ENCODE results near the gene MSH3. TPM values are rescaled to one million over a fixed set of nuclear protein-coding genes. Genes with fewer than 3 reads are reported as not detected.
"Not testable (repeated sequence)": the region's sequence is repeated elsewhere in the genome, so short reads cannot be mapped to it uniquely, and the experiment has no call there.

MSH3 gene
- total and polyA plus RNA-seq, 2 donors: 4.8 to 13.3 TPM

DNA sequence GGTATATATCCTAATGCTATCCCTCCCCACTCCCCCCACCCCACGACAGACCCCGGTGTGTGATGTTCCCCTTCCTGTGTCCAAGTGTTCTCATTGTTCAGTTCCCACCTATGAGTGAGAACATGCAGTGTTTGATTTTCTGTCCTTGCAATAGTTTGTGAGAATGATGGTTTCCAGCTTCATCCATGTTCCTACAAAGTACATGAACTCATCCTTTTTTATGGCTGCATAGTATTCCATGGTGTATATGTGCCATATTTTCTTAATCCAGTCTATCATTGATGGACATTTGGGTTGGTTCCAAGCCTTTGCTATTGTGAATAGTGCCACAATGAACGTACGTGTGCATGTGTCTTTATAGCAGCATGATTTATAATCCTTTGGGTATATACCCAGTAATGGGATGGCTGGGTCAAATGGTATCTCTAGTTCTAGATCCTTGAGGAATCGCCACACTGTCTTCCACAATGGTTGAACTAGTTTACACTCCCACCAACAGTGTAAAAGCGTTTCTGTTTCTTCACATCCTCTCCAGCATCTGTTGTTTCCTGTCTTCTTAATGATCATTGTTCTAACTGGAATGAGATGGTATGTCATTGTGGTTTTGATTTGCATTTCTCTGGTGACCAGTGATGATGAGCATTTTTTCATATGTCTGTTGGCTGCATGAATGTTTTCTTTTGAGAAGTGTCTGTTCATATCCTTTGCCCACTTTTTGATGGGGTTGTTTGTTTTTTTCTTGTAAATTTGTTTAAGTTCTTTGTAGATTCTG is 186.8 kb downstream of the MSH3 start:
- 95% methylated on average over 6 of the region's 6 CpGs for WGBS
- not testable (repeated sequence) for H3K4me1 ChIP-seq (ENCODE audit: control insufficient read depth in 2 of 2, insufficient read depth in 2 of 2, low read length in 2 of 2); H3K27me3 ChIP-seq (ENCODE audit: control insufficient read depth in 2 of 2, insufficient read depth in 1 of 2, low read length in 1 of 2); H3K27ac ChIP-seq (ENCODE audit: low read depth in 1 of 2, low read length in 1 of 2); H3K9me3 ChIP-seq (ENCODE audit: control insufficient read depth in 2 of 2, insufficient read depth in 1 of 2, low read length in 1 of 2); H3K36me3 ChIP-seq (ENCODE audit: control insufficient read depth in 2 of 2, insufficient read depth in 2 of 2, low read length in 1 of 2); H3K4me3 ChIP-seq (ENCODE audit: low read length in 2 of 2); DNase-seq (ENCODE audit: low read depth in 6 of 9, low spot score in 9 of 9)

GRCh38 chr5:80846422-80846821 is 192.0 kb downstream of the MSH3 start:
- H3K36me3 ChIP-seq (ENCODE audit: control insufficient read depth in 2 of 2, insufficient read depth in 2 of 2, low read length in 1 of 2); H3K4me3 ChIP-seq (ENCODE audit: low read length in 2 of 2); DNase-seq (ENCODE audit: low read depth in 6 of 9, low spot score in 9 of 9); H3K27me3 ChIP-seq (ENCODE audit: control insufficient read depth in 2 of 2, insufficient read depth in 1 of 2, low read length in 1 of 2); H3K27ac ChIP-seq (ENCODE audit: low read depth in 1 of 2, low read length in 1 of 2); H3K4me1 ChIP-seq (ENCODE audit: control insufficient read depth in 2 of 2, insufficient read depth in 2 of 2, low read length in 2 of 2): not testable (repeated sequence)
- 97% methylated on average over 8 of the region's 8 CpGs for WGBS
- peaks cover 3 to 21% of the 10 kb centered on the region in 2 donors for H3K9me3 ChIP-seq (ENCODE audit: control insufficient read depth in 2 of 2, insufficient read depth in 1 of 2, low read length in 1 of 2)

- not testable (repeated sequence) for H3K27ac ChIP-seq (ENCODE audit: low read depth in 1 of 2, low read length in 1 of 2); H3K4me1 ChIP-seq (ENCODE audit: control insufficient read depth in 2 of 2, insufficient read depth in 2 of 2, low read length in 2 of 2); H3K27me3 ChIP-seq (ENCODE audit: control insufficient read depth in 2 of 2, insufficient read depth in 1 of 2, low read length in 1 of 2); H3K36me3 ChIP-seq (ENCODE audit: control insufficient read depth in 2 of 2, insufficient read depth in 2 of 2, low read length in 1 of 2); DNase-seq (ENCODE audit: low read depth in 6 of 9, low spot score in 9 of 9); H3K4me3 ChIP-seq (ENCODE audit: low read length in 2 of 2)
- H3K9me3 ChIP-seq (ENCODE audit: control insufficient read depth in 2 of 2, insufficient read depth in 1 of 2, low read length in 1 of 2): peaks cover 3 to 21% of the 10 kb centered on the region in 2 donors
- 100% methylated on average over 1 of the region's 1 CpG for WGBS
These were observed 195.7 kb downstream of the MSH3 start for GRCh38 chr5:80850168-80850567.

DNA sequence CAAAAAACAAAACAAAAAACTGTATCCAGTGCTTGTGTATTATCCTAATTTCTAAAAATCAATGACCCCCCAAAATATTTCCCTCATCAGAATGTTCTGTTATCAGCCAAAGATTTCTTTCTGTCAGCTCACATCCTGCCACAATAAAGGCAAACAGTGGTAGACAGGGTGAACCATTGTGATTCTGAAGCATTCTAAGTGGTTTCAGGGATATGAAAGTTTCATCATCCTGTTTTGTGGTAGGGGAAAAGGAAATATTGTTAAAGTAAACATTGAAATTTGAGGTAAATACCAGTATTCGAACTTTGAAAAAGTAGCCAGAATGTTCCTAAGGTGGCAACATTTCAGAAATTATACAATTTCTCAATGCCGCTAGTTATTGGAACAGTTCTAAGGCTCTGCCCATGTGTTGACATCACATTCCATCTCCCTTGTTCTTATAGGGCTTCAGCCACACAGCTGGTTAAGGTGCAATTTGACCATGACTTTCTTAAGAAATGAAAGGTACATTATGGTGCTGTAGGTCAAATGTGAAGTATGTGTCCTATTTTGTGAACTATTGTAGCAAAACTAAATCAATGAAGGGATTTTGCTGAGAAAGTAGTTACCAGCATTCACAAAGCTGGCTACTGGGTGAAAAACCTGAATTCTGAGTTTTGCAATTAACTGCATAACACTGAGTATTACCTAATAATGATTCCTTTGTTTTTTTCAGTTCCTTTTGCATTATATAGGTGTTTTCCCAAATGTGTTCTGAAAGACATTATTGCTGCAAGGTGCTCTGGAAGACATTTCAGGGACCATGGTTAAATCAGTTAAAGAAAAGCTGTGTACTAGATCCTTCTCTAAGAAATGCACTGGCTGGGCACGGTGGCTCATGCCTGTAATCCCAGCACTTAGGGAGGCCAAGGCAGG is 198.1 kb downstream of the MSH3 start:
- WGBS: 94% methylated on average over 3 of the region's 3 CpGs
- no peak overlapping the region for H3K4me3 ChIP-seq (ENCODE audit: low read length in 2 of 2)
- peaks cover 5 to 15% of the 10 kb centered on the region in 2 donors for H3K36me3 ChIP-seq (ENCODE audit: control insufficient read depth in 2 of 2, insufficient read depth in 2 of 2, low read length in 1 of 2)
- DNase-seq (ENCODE audit: low read depth in 6 of 9, low spot score in 9 of 9): peak in 1 of 9 donors; percentile 6
- no peaks in the 10 kb centered on the region for H3K27me3 ChIP-seq (ENCODE audit: control insufficient read depth in 2 of 2, insufficient read depth in 1 of 2, low read length in 1 of 2)
- peaks cover 3 to 15% of the 10 kb centered on the region in 2 donors for H3K9me3 ChIP-seq (ENCODE audit: control insufficient read depth in 2 of 2, insufficient read depth in 1 of 2, low read length in 1 of 2)
- no peaks in the 10 kb centered on the region for H3K4me1 ChIP-seq (ENCODE audit: control insufficient read depth in 2 of 2, insufficient read depth in 2 of 2, low read length in 2 of 2)
- no peak overlapping the region for H3K27ac ChIP-seq (ENCODE audit: low read depth in 1 of 2, low read length in 1 of 2)

DNA sequence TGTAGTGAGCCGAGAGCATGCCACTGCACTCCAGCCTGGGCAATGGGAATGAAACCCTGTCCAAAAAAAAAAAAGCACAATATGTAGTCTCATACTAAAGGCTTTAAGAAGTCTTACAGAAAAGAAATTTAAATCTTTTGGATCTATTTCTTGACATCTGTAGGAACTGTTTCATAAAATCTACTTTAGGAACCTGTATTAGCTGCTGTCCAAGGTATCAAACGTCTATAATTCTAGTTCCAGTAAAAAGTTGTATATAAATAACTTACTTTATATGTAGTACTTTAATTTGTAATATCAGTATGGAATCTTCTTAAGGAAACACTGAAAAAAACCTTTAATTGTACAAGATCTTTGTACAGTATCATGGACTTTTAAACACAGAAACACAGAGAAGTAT is 199.0 kb downstream of the MSH3 start:
- peaks cover 5 to 15% of the 10 kb centered on the region in 2 donors for H3K36me3 ChIP-seq (ENCODE audit: control insufficient read depth in 2 of 2, insufficient read depth in 2 of 2, low read length in 1 of 2)
- WGBS: 96% methylated on average over 2 of the region's 2 CpGs
- no peak for DNase-seq (ENCODE audit: low read depth in 6 of 9, low spot score in 9 of 9)
- H3K27ac ChIP-seq (ENCODE audit: low read depth in 1 of 2, low read length in 1 of 2): no peak overlapping the region
- H3K4me3 ChIP-seq (ENCODE audit: low read length in 2 of 2): no peak overlapping the region
- no peaks in the 10 kb centered on the region for H3K27me3 ChIP-seq (ENCODE audit: control insufficient read depth in 2 of 2, insufficient read depth in 1 of 2, low read length in 1 of 2)
- peaks cover 3 to 15% of the 10 kb centered on the region in 2 donors for H3K9me3 ChIP-seq (ENCODE audit: control insufficient read depth in 2 of 2, insufficient read depth in 1 of 2, low read length in 1 of 2)
- H3K4me1 ChIP-seq (ENCODE audit: control insufficient read depth in 2 of 2, insufficient read depth in 2 of 2, low read length in 2 of 2): no peaks in the 10 kb centered on the region

- H3K27me3 ChIP-seq (ENCODE audit: control insufficient read depth in 2 of 2, insufficient read depth in 1 of 2, low read length in 1 of 2): no peaks in the 10 kb centered on the region
- H3K4me1 ChIP-seq (ENCODE audit: control insufficient read depth in 2 of 2, insufficient read depth in 2 of 2, low read length in 2 of 2): no peaks in the 10 kb centered on the region
- H3K27ac ChIP-seq (ENCODE audit: low read depth in 1 of 2, low read length in 1 of 2): no peak overlapping the region
- no peak for DNase-seq (ENCODE audit: low read depth in 6 of 9, low spot score in 9 of 9)
- no peak overlapping the region for H3K4me3 ChIP-seq (ENCODE audit: low read length in 2 of 2)
- 98% methylated on average over 2 of the region's 2 CpGs for WGBS
- peaks cover 2 to 10% of the 10 kb centered on the region in 2 donors for H3K36me3 ChIP-seq (ENCODE audit: control insufficient read depth in 2 of 2, insufficient read depth in 2 of 2, low read length in 1 of 2)
- peaks cover 1 to 8% of the 10 kb centered on the region in 2 donors for H3K9me3 ChIP-seq (ENCODE audit: control insufficient read depth in 2 of 2, insufficient read depth in 1 of 2, low read length in 1 of 2)
These were observed 200.1 kb downstream of the MSH3 start for GRCh38 chr5:80854583-80854982.

DNA sequence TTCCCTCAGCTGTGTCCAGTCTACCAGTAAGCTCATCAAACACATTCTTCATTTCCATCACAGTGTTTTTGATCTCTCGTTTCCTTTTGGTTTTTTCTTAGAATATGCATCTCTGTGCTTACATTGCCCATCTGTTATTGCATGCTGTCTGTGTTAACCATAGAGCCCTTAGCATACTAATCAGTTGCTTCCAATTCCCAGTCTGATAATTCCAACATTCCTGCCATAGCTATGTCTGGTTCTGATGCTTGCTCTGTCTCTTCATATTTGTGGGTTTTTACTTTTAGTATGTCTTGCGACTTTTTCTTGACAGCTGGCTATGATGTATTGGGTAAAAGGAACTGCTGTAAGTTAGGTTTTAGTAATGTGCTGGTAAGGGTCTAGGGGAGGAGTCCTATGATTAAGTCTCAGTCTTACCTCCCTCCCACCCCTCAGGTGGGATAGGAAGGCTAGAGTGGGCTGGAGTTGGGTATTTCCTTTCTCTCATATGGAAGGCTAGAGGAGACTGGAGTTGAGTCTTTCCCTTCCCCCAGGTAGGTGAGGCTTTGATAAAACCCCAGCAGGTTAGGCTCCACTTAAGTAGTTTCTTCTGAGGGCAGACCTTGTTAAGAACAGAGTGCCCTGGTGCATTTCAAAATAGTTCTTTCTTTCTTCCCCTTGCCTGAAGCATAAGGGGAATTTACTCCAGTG is 206.6 kb downstream of the MSH3 start:
- 70% methylated on average over 2 of the region's 2 CpGs for WGBS
- H3K27ac ChIP-seq (ENCODE audit: low read depth in 1 of 2, low read length in 1 of 2): no peak overlapping the region
- no peaks in the 10 kb centered on the region for H3K27me3 ChIP-seq (ENCODE audit: control insufficient read depth in 2 of 2, insufficient read depth in 1 of 2, low read length in 1 of 2)
- no peak overlapping the region for H3K4me3 ChIP-seq (ENCODE audit: low read length in 2 of 2)
- H3K36me3 ChIP-seq (ENCODE audit: control insufficient read depth in 2 of 2, insufficient read depth in 2 of 2, low read length in 1 of 2): peaks cover 0 to under 1% of the 10 kb centered on the region in 2 donors
- no peaks in the 10 kb centered on the region for H3K9me3 ChIP-seq (ENCODE audit: control insufficient read depth in 2 of 2, insufficient read depth in 1 of 2, low read length in 1 of 2)
- DNase-seq (ENCODE audit: low read depth in 6 of 9, low spot score in 9 of 9): no peak
- no peaks in the 10 kb centered on the region for H3K4me1 ChIP-seq (ENCODE audit: control insufficient read depth in 2 of 2, insufficient read depth in 2 of 2, low read length in 2 of 2)

GRCh38 chr5:80863708-80864107 is 209.3 kb downstream of the MSH3 start:
- no peak overlapping the region for H3K27ac ChIP-seq (ENCODE audit: low read depth in 1 of 2, low read length in 1 of 2)
- H3K36me3 ChIP-seq (ENCODE audit: control insufficient read depth in 2 of 2, insufficient read depth in 2 of 2, low read length in 1 of 2): peaks cover 0 to 6% of the 10 kb centered on the region in 2 donors
- no peaks in the 10 kb centered on the region for H3K4me1 ChIP-seq (ENCODE audit: control insufficient read depth in 2 of 2, insufficient read depth in 2 of 2, low read length in 2 of 2)
- no peaks in the 10 kb centered on the region for H3K9me3 ChIP-seq (ENCODE audit: control insufficient read depth in 2 of 2, insufficient read depth in 1 of 2, low read length in 1 of 2)
- no peak for DNase-seq (ENCODE audit: low read depth in 6 of 9, low spot score in 9 of 9)
- WGBS: 97% methylated on average over 3 of the region's 3 CpGs
- no peak overlapping the region for H3K4me3 ChIP-seq (ENCODE audit: low read length in 2 of 2)
- no peaks in the 10 kb centered on the region for H3K27me3 ChIP-seq (ENCODE audit: control insufficient read depth in 2 of 2, insufficient read depth in 1 of 2, low read length in 1 of 2)

Measured in thymus (tissue), 11 donors.